Activated naive CD4-positive, alpha-beta T cell treated with anti-CD3 and anti-CD28 coated beads, Interleukin-2, amount 50 U/mL, for 24 hours (primary cell): ENCODE results near the gene CRNKL1.

Experiments
- H3K27ac Mint-ChIP-seq: one replicate; pipeline ENCODE4 v1.8.0; 2021; ENCODE audit warnings: mild to moderate bottlenecking, mixed read lengths
- H3K27me3 Mint-ChIP-seq: one replicate; pipeline ENCODE4 v1.8.0; 2021; ENCODE audit warnings: mixed read lengths
- H3K36me3 Mint-ChIP-seq: one replicate; pipeline ENCODE4 v1.8.0; 2021; ENCODE audit warnings: mixed read lengths
- H3K4me1 Mint-ChIP-seq: one replicate; pipeline ENCODE4 v1.8.0; 2021; ENCODE audit warnings: mixed read lengths
- H3K4me3 Mint-ChIP-seq: one replicate; pipeline ENCODE4 v1.8.0; 2021; ENCODE audit warnings: mild to moderate bottlenecking, mixed read lengths
- H3K9me3 Mint-ChIP-seq: one replicate; pipeline ENCODE4 v1.8.0; 2021; ENCODE audit warnings: mixed read lengths

Gene CRNKL1

DNA sequence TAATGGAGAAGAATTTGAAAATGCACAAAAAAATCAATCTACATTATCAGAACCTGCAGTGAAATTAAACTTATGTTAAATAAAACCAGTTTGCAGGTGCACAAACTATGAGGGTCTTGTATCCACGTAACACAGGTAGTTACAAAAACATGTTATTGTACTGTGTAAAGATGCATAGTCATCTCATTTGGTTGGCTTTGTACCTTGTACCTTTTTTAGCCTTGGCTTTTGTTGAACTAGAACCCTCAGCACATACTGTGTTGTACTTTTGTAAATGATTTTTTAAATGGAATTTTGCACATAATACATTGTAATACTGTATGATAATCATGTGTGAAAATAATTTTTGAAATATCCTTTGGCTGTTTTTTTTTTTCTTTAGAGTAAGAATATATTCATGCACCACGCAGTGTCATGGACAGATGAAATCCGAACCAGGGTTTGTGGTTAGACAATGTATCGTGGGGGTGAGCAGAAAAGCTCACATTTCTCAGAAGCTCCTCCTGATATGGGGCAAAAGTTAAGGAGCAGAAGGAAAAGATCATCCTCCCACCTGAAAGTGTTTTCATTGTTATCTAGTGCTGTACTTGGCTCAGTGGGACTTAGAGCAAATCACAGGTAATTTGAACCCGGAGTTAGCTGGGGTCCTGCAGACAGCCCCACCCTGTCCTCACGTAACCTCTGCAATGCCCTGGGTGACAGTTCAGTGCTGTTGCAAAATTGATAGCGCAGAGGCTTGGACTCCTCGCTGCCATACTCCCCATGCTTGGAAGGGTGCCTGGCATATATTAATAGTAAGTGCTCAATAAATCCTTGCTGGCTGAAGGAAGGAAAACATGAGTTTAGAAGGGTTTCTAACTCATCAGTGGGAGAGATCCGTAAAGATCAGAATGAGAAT, 49.9 kb downstream of the CRNKL1 start:
- Mint-ChIP-seq H3K36me3 (no peaks in the 10 kb centered on the region), H3K4me1 (peaks cover 16% of the 10 kb centered on the region), H3K27me3 (peaks cover 10% of the 10 kb centered on the region), H3K27ac (no peak overlapping the region), H3K9me3 (no peaks in the 10 kb centered on the region), H3K4me3 (no peak overlapping the region)

- H3K27me3 Mint-ChIP-seq = peaks cover 12% of the 10 kb centered on the region
- no peaks in the 10 kb centered on the region for H3K9me3 Mint-ChIP-seq
- H3K27ac Mint-ChIP-seq = no peak overlapping the region
- H3K4me1 Mint-ChIP-seq = peaks cover 16% of the 10 kb centered on the region
- no peak overlapping the region for H3K4me3 Mint-ChIP-seq
- H3K36me3 Mint-ChIP-seq = no peaks in the 10 kb centered on the region
These were observed 51.9 kb downstream of the CRNKL1 start for GRCh38 chr20:20000211-20000968.

DNA sequence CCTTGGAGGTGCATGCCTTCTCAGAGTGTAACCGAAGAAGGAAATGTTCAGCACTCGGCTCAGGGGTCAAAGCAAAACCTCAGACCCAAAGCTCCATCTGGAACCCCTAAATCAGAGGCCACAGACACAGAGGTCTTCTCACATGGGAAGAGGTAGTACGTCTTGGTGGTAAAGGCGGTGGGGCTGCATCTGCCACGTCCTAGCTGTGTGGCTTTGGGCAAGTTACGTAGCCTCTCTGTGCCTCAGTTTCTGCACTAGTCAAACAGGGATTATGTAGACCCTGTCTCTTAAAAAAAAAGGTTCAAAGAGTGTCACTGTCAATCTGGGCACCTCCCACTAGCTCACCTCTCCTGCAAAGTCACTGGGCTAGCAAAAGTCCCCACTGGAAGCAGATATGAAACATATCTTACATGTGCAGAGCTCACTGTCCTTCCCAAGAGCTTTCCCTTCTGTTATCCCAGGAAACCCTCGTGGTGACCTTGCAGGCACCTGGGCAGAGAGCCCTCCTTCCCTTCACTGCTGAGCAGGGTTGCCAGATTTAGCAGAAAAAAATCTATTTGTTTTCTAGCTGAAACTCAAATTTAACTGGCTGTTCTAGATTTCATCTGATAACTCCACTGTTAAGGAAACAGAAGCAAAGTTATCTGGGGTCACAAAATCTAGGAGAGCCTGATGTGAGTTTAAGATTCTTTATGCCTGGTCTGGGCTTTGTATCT, 53.1 kb downstream of the CRNKL1 start:
- H3K27ac Mint-ChIP-seq = no peak overlapping the region
- no peaks in the 10 kb centered on the region for H3K36me3 Mint-ChIP-seq
- peaks cover 12% of the 10 kb centered on the region for H3K27me3 Mint-ChIP-seq
- H3K9me3 Mint-ChIP-seq = no peaks in the 10 kb centered on the region
- peaks cover 16% of the 10 kb centered on the region for H3K4me1 Mint-ChIP-seq
- H3K4me3 Mint-ChIP-seq = no peak overlapping the region

DNA sequence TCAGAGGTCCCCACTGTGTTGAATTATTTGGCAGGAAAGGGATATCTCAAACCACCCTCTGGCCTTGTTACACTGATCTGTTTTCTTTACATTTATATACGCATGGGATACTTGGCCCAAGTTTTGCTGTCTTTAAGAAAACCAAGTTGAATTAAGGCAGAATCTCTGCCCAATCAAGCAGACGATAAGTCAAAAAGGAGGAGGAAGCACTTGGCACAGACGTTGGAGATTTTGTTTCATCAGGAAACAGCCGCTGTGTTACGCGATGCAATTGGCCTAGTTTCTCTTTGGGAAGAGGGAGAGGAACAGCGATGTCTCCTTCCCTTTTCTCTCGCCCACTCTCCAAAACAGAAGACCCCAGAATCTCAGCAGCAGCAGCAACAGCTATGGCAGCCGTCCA, 55.3 kb downstream of the CRNKL1 start:
- H3K27me3 Mint-ChIP-seq = peaks cover 6% of the 10 kb centered on the region
- H3K9me3 Mint-ChIP-seq = no peaks in the 10 kb centered on the region
- no peak overlapping the region for H3K4me3 Mint-ChIP-seq
- no peak overlapping the region for H3K27ac Mint-ChIP-seq
- no peaks in the 10 kb centered on the region for H3K4me1 Mint-ChIP-seq
- H3K36me3 Mint-ChIP-seq = no peaks in the 10 kb centered on the region

- Mint-ChIP-seq H3K36me3 (no peaks in the 10 kb centered on the region), H3K27me3 (peaks cover 6% of the 10 kb centered on the region), H3K9me3 (no peaks in the 10 kb centered on the region)
These were observed 56.0 kb downstream of the CRNKL1 start for GRCh38 chr20:19996222-19996621.

GRCh38 chr20:19995220-19995863, 56.9 kb downstream of the CRNKL1 start:
- H3K4me3 Mint-ChIP-seq = no peak overlapping the region
- peaks cover 6% of the 10 kb centered on the region for H3K27me3 Mint-ChIP-seq
- H3K9me3 Mint-ChIP-seq = no peaks in the 10 kb centered on the region
- H3K27ac Mint-ChIP-seq = no peak overlapping the region
- no peaks in the 10 kb centered on the region for H3K4me1 Mint-ChIP-seq
- H3K36me3 Mint-ChIP-seq = no peaks in the 10 kb centered on the region

More at GRCh38 chr20:19996222-19996621, 56.0 kb downstream of the CRNKL1 start:
- Mint-ChIP-seq H3K4me1 (no peaks in the 10 kb centered on the region), H3K27ac (no peak overlapping the region), H3K4me3 (no peak overlapping the region)

GRCh38 chr20:19993958-19994669, 58.2 kb downstream of the CRNKL1 start:
- Mint-ChIP-seq H3K9me3 (no peaks in the 10 kb centered on the region), H3K27ac (no peak overlapping the region), H3K36me3 (no peaks in the 10 kb centered on the region), H3K4me3 (no peak overlapping the region), H3K27me3 (peaks cover 6% of the 10 kb centered on the region), H3K4me1 (no peaks in the 10 kb centered on the region)

DNA sequence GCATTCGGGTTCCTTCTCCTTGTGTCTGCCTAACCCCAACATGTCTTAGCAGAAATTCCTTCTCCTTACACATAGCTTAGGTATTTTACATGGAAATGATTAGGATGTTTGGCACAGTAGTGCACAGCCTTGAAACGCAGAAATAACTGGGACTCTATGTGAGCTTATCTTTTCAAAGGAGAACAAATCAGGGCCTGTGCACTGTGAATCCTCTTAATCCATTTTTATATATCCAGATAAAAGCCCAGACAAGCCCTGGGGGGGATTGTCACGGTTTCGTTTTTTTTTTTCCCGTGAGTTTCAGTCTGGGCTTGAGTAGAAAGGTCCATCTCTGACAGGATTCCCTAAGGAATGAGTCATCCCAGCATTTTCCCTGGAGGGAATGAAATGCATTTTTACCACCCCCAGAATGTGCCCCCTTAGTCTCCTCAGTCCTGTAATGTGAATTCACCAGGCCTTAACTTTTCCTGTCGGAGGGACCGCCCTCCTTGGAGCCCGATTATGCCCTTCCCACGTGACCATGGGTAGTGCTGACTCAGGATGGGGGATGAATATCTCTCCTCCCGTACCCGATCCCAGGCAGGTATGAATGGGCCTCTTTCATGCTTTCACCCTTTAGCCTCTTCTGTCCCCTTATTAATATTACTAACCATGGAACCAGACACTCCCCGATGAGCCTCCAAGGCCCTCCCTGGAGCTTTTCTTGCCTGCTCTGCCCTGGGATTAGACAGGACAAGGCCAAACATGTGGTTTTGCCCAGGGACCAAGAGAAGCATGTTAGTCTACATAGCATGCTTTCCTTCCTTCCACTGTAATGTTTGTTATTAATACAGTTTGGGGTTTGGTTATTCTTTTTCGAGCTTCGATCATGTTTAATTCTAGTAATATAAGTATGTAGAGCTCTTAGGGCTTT, 59.0 kb downstream of the CRNKL1 start:
- Mint-ChIP-seq H3K4me3 (no peak overlapping the region), H3K9me3 (no peaks in the 10 kb centered on the region), H3K36me3 (no peaks in the 10 kb centered on the region), H3K27ac (no peak overlapping the region), H3K4me1 (no peaks in the 10 kb centered on the region), H3K27me3 (peaks cover 8% of the 10 kb centered on the region)

GRCh38 chr20:19991854-19992253, 60.4 kb downstream of the CRNKL1 start:
- no peak overlapping the region for H3K4me3 Mint-ChIP-seq
- H3K27ac Mint-ChIP-seq = no peak overlapping the region
- peaks cover 7% of the 10 kb centered on the region for H3K27me3 Mint-ChIP-seq
- no peaks in the 10 kb centered on the region for H3K4me1 Mint-ChIP-seq
- H3K36me3 Mint-ChIP-seq = no peaks in the 10 kb centered on the region
- no peaks in the 10 kb centered on the region for H3K9me3 Mint-ChIP-seq

DNA sequence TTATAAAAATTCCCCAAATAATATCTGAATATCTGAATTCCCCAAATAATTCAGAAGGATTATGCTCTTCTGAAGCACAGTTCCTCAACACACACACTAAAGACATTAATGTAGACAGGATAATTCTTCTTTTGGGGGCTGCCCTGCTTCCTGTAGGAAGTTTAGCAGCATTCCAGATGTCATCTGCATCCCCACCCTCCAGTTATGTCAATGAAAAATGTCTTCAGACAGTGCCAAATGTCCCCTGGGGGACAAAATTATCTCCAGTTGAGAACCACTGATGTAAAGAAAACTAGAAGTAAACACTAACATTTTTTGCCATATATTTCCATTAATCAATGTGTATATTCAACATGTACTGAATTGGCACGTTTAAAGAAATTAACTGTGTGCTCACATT, 61.0 kb downstream of the CRNKL1 start:
- Mint-ChIP-seq H3K36me3 (no peaks in the 10 kb centered on the region), H3K27ac (no peak overlapping the region), H3K4me3 (no peak overlapping the region), H3K4me1 (no peaks in the 10 kb centered on the region), H3K9me3 (no peaks in the 10 kb centered on the region), H3K27me3 (peaks cover 7% of the 10 kb centered on the region)

DNA sequence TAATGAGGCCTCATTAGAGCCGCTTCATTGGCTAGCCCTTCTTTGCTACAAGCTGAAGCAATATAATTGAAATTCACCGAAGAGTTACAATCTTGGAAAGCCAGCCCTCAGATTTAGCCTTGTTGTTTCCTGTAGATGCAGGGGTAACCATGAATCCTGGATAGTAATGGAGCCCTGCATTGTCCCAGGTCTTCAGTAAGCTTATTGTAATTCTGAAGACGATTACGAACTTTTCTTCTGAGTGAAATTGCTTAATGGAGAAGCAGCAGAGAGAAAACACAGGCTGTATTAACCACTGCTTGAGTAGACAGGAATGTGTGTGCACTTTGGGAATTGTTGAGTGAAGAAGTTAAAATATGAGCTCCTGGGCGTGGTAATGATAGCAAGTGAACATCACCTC, 61.4 kb downstream of the CRNKL1 start:
- Mint-ChIP-seq H3K27me3 (peaks cover 7% of the 10 kb centered on the region), H3K36me3 (no peaks in the 10 kb centered on the region), H3K27ac (no peak overlapping the region), H3K4me3 (no peak overlapping the region), H3K9me3 (no peaks in the 10 kb centered on the region), H3K4me1 (no peaks in the 10 kb centered on the region)

- no peaks in the 10 kb centered on the region for H3K4me1 Mint-ChIP-seq
- H3K27ac Mint-ChIP-seq = no peak overlapping the region
- H3K9me3 Mint-ChIP-seq = no peaks in the 10 kb centered on the region
- no peaks in the 10 kb centered on the region for H3K36me3 Mint-ChIP-seq
- H3K4me3 Mint-ChIP-seq = no peak overlapping the region
- H3K27me3 Mint-ChIP-seq = peaks cover 3% of the 10 kb centered on the region
These were observed 65.2 kb downstream of the CRNKL1 start for GRCh38 chr20:19987046-19987445.

- H3K4me1 Mint-ChIP-seq = no peaks in the 10 kb centered on the region
These were observed 65.8 kb downstream of the CRNKL1 start for GRCh38 chr20:19986419-19986818.

More at GRCh38 chr20:19986419-19986818, 65.8 kb downstream of the CRNKL1 start:
- Mint-ChIP-seq H3K4me3 (no peak overlapping the region), H3K9me3 (no peaks in the 10 kb centered on the region), H3K36me3 (no peaks in the 10 kb centered on the region), H3K27ac (no peak overlapping the region), H3K27me3 (peaks cover 3% of the 10 kb centered on the region)
